ENCODE results near the gene CDK2.

CDK2 gene

GRCh38 chr12:55927588-55928502 is 38.8 kb upstream of the CDK2 start, which contains the start of gene PYM1:
Gene PYM1 (minus strand): TSS chr12:55927894. CDS start chr12:55927761, 133 bp downstream.
- H3K27ac ChIP-seq: peak within 1 kb of the TSS; percentile 78 to 98

GRCh38 chr12:55929306-55929791 is 37.3 kb upstream of the CDK2 start:
- H3K27ac ChIP-seq: peak overlapping the region in 1 of 2 donors; percentile 98
- no peak overlapping the region for H3K4me3 ChIP-seq
- DNase-seq (ENCODE audit: low spot score): no peak

More at GRCh38 chr12:55927588-55928502, 38.8 kb upstream of the CDK2 start, which contains the start of gene PYM1:
- H3K4me3 ChIP-seq: peak within 1 kb of the TSS; percentile 92
- TF ChIP-seq, protein P1, sequence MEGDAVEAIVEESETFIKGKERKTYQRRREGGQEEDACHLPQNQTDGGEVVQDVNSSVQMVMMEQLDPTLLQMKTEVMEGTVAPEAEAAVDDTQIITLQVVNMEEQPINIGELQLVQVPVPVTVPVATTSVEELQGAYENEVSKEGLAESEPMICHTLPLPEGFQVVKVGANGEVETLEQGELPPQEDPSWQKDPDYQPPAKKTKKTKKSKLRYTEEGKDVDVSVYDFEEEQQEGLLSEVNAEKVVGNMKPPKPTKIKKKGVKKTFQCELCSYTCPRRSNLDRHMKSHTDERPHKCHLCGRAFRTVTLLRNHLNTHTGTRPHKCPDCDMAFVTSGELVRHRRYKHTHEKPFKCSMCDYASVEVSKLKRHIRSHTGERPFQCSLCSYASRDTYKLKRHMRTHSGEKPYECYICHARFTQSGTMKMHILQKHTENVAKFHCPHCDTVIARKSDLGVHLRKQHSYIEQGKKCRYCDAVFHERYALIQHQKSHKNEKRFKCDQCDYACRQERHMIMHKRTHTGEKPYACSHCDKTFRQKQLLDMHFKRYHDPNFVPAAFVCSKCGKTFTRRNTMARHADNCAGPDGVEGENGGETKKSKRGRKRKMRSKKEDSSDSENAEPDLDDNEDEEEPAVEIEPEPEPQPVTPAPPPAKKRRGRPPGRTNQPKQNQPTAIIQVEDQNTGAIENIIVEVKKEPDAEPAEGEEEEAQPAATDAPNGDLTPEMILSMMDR (IDR thresholded peaks at IDR 0.05): no peak
- peak; percentile 87 for DNase-seq (ENCODE audit: low spot score)

GRCh38 chr12:55930771-55931316 is 35.8 kb upstream of the CDK2 start, which contains the start of gene DGKA:
Gene DGKA (plus strand): TSS chr12:55931162. CDS start chr12:55936504, 5,342 bp downstream.
- Histone ChIP-seq H3K4me3 (peak within 1 kb of the TSS; percentile 87), H3K27ac (peak within 1 kb of the TSS; percentile 81 to 87)
- TF ChIP-seq, protein P1 (IDR thresholded peaks at IDR 0.05): peak; percentile 22
- DNase-seq (ENCODE audit: low spot score): no peak

More at GRCh38 chr12:55929306-55929791, 37.3 kb upstream of the CDK2 start:
- TF ChIP-seq, protein P1 (IDR thresholded peaks at IDR 0.05): no peak

GRCh38 chr12:55931317-55931779 is 35.3 kb upstream of the CDK2 start:
- Histone ChIP-seq H3K27ac (peak overlapping the region; percentile 81 to 87), H3K4me3 (peak overlapping the region; percentile 87)
- TF ChIP-seq, protein P1 (IDR thresholded peaks at IDR 0.05): no peak
- peak; percentile 78 for DNase-seq (ENCODE audit: low spot score)

- Histone ChIP-seq H3K27ac (peak overlapping the region; percentile 81 to 87), H3K4me3 (peak overlapping the region; percentile 87)
- TF ChIP-seq, protein P1 (IDR thresholded peaks at IDR 0.05): no peak
- peak; percentile 86 for DNase-seq (ENCODE audit: low spot score)
Measured at GRCh38 chr12:55931780-55932550, 34.7 kb upstream of the CDK2 start.

GRCh38 chr12:55932551-55932910 is 34.1 kb upstream of the CDK2 start:
- Histone ChIP-seq H3K27ac (peak overlapping the region; percentile 81 to 87), H3K4me3 (peak overlapping the region; percentile 87)
- DNase-seq (ENCODE audit: low spot score): no peak
- TF ChIP-seq, protein P1 (IDR thresholded peaks at IDR 0.05): no peak
